Fibroblast of lung (primary cell): ENCODE results near the gene FHOD3.
"Not testable (repeated sequence)": the region's sequence is repeated elsewhere in the genome, so short reads cannot be mapped to it uniquely, and the experiment has no call there.

ENCODE experiments used
- CTCF ChIP-seq, 2 donors: IDR thresholded peaks in 1 of 2; conservative IDR thresholded peaks in 1 of 2; 1 replicate in 1 of 2; 2 replicates in 1 of 2; pipeline ENCODE4 v1.5.1; 2011 to 2012; ENCODE audit warnings: low read length in 2 of 2, control low read depth in 1 of 2, inconsistent platforms in 1 of 2, low read depth in 1 of 2, mild to moderate bottlenecking in 1 of 2
- EZH2 ChIP-seq: IDR thresholded peaks from 2 replicates; pipeline ENCODE4 v1.5.1; 2012; ENCODE audit warnings: low read length, control low read depth, mild to moderate bottlenecking; ENCODE audit errors: missing control alignments

GRCh38 chr18:36816096-36816495 is 518.6 kb downstream of the FHOD3 start:
- not testable (repeated sequence) for TF ChIP-seq CTCF (conservative IDR thresholded peaks at IDR 0.05 in 1 of 2, IDR thresholded peaks at IDR 0.05 in 1 of 2; ENCODE audit: low read depth in 1 of 2, low read length in 2 of 2); EZH2
